ENCODE measurements around the gene CMBL. TPM values are rescaled to one million over a fixed set of nuclear protein-coding genes. Genes with fewer than 3 reads are reported as not detected.

CMBL gene
- total RNA-seq, 1 donor from 2014 or later = 28.6 TPM

Other genes with a start within 250 kb of the CMBL start
- gene ATPSCKMT, start 58.0 kb downstream of the CMBL start, total RNA-seq = 20.7 and 42.2 TPM in 2 replicates
- gene CCT5, start 57.6 kb downstream of the CMBL start, total RNA-seq = 519 and 762 TPM in 2 replicates
- gene MARCHF6, start 45.8 kb upstream of the CMBL start, total RNA-seq = 46.0 and 134 TPM in 2 replicates
- 3.1 TPM in 1 of 2 replicates, not detected in the other for gene ROPN1L, start 134.0 kb upstream of the CMBL start, total RNA-seq